GM23338 (cell line): ENCODE data around the gene ANXA3. TPM values are rescaled to one million over a fixed set of nuclear protein-coding genes. Genes with fewer than 3 reads are reported as not detected.

Experiments used
- ATAC-seq: fragments of 200-7000 bp; cut with Tn5 transposase; 3 replicates; pipeline ENCODE4 v1.9.1; 2020
- DNase-seq: peaks from one replicate; pipeline ENCODE4 v3.0.0-alpha.2; 2015; ENCODE audit warnings: low spot score
- H2AFZ ChIP-seq: fragments of 200-600 bp; sonication (generic); 2 replicates; pipeline ENCODE4 v1.8.0; 2016; ENCODE audit warnings: antibody characterized with exemption, mild to moderate bottlenecking, moderate library complexity
- H3F3A ChIP-seq: fragments of 200-600 bp; sonication (generic); replicated peaks from 2 replicates; pipeline ENCODE4 v1.8.0; 2017; ENCODE audit warnings: antibody characterized with exemption, mixed run types, low read depth
- H3K27ac ChIP-seq: fragments of 200-600 bp; sonication (generic); 2 replicates; pipeline ENCODE4 v1.6.1; 2016; ENCODE audit warnings: low read depth
- H3K27me3 ChIP-seq: fragments of 200-600 bp; sonication (generic); 2 replicates; pipeline ENCODE4 v1.8.0; 2016; ENCODE audit warnings: mild to moderate bottlenecking, mixed run types, moderate library complexity; ENCODE audit not compliant: insufficient read depth
- H3K36me3 ChIP-seq: fragments of 200-600 bp; sonication (generic); 2 replicates; pipeline ENCODE4 v1.8.0; 2016; ENCODE audit warnings: mild to moderate bottlenecking; ENCODE audit not compliant: insufficient read depth
- H3K4me1 ChIP-seq: fragments of 200-600 bp; sonication (generic); 2 replicates; pipeline ENCODE4 v1.8.0; 2016; ENCODE audit warnings: mild to moderate bottlenecking, moderate library complexity; ENCODE audit not compliant: insufficient read depth
- H3K4me2 ChIP-seq: fragments of 200-600 bp; sonication (generic); 2 replicates; pipeline ENCODE4 v1.7.1; 2017; ENCODE audit warnings: mixed run types
- H3K4me3 ChIP-seq: fragments of 200-600 bp; sonication (generic); 2 replicates; pipeline ENCODE4 v1.6.1; 2016; ENCODE audit warnings: mixed run types
- H3K79me2 ChIP-seq: fragments of 200-600 bp; sonication (generic); replicated peaks from 2 replicates; pipeline ENCODE4 v1.8.0; 2017; ENCODE audit warnings: mild to moderate bottlenecking; ENCODE audit not compliant: insufficient read depth
- H3K9me2 ChIP-seq: fragments of 200-600 bp; sonication (generic); 2 replicates; pipeline ENCODE4 v1.8.0; 2017; ENCODE audit not compliant: insufficient read depth
- H4K20me1 ChIP-seq: fragments of 200-600 bp; sonication (generic); replicated peaks from 2 replicates; pipeline ENCODE4 v1.8.0; 2017; ENCODE audit warnings: mild to moderate bottlenecking; ENCODE audit not compliant: insufficient read depth
- H3K27ac Mint-ChIP-seq: 2 replicates; pipeline ENCODE4 v1.8.0; 2020; ENCODE audit warnings: inconsistent platforms, mild to moderate bottlenecking, moderate library complexity, mixed read lengths
- H3K27me3 Mint-ChIP-seq: 3 replicates; pipeline ENCODE4 v1.8.0; 2022; ENCODE audit warnings: low read depth, mild to moderate bottlenecking, moderate library complexity, mixed read lengths, inconsistent platforms; ENCODE audit not compliant: insufficient read depth, poor library complexity
- H3K36me3 Mint-ChIP-seq: 3 replicates; pipeline ENCODE4 v1.8.0; 2021; ENCODE audit warnings: low read depth, mild to moderate bottlenecking, inconsistent platforms, moderate library complexity, mixed read lengths
- H3K4me1 Mint-ChIP-seq: 3 replicates; pipeline ENCODE4 v1.8.0; 2020; ENCODE audit warnings: mild to moderate bottlenecking, inconsistent platforms, mixed read lengths
- H3K4me3 Mint-ChIP-seq: 3 replicates; pipeline ENCODE4 v1.8.0; 2021; ENCODE audit warnings: moderate library complexity, mild to moderate bottlenecking, inconsistent platforms, mixed read lengths
- H3K9me3 Mint-ChIP-seq: 3 replicates; pipeline ENCODE4 v1.8.0; 2020; ENCODE audit warnings: moderate library complexity, mild to moderate bottlenecking, inconsistent platforms, mixed read lengths
- CREB1 ChIP-seq: fragments of 250-450 bp; sonication (Bioruptor Pico); IDR thresholded peaks from 2 replicates; pipeline ENCODE4 v1.5.0; 2020; ENCODE audit warnings: low read depth, mild to moderate bottlenecking, moderate library complexity
- NANOG ChIP-seq: IDR thresholded peaks from 2 replicates; pipeline ENCODE4 v1.6.1; 2016; ENCODE audit warnings: antibody characterized with exemption, borderline replicate concordance
- POLR2AphosphoS5 ChIP-seq: IDR thresholded peaks from 2 replicates; pipeline ENCODE4 v1.6.1; 2016; ENCODE audit warnings: antibody characterized with exemption, low read depth
- STAT1 ChIP-seq: IDR thresholded peaks from one replicate; pipeline ENCODE4 v1.6.1; 2016; ENCODE audit warnings: antibody characterized with exemption; ENCODE audit not compliant: unreplicated experiment
- ZNF331 ChIP-seq: fragments of 250-450 bp; sonication (Bioruptor Pico); IDR thresholded peaks from 2 replicates; pipeline ENCODE4 v1.5.0; 2020; ENCODE audit warnings: low read depth, mild to moderate bottlenecking, moderate library complexity
- ZNF462 ChIP-seq: fragments of 250-450 bp; sonication (Bioruptor Pico); IDR thresholded peaks from 2 replicates; pipeline ENCODE4 v1.5.0; 2020; ENCODE audit warnings: mild to moderate bottlenecking, moderate library complexity
- polyA plus RNA-seq: library from polyadenylated mRNA; unstranded; fragments of >200 nt; fragmentation: Nextera tagmentation; extraction: Ambion mirVana; gene quantifications from 2 replicates; pipeline ENCODE4 v1.2.1, GENCODE V29; 2016
- total RNA-seq: library from RNA; depleted of rRNA; stranded (reverse); fragments of >200 nt; shearing (Covaris generic); gene quantifications from 2 replicates; pipeline ENCODE4 v1.2.3, GENCODE V29; 2014
- TF ChIP-seq, protein P1 (sequence below): IDR thresholded peaks from 2 replicates; pipeline ENCODE4 v1.6.1; 2016; ENCODE audit warnings: antibody characterized with exemption
- TF ChIP-seq, protein P2 (sequence below), 2 experiments: fragments of 200-600 bp in 1 of 2; sonication (generic) in 1 of 2; conservative IDR thresholded peaks; 2 replicates each; pipeline versions ENCODE4 v1.5.1 to v1.6.1; 2016 to 2017; ENCODE audit warnings: antibody characterized with exemption in 2 of 2, low read depth in 2 of 2, mild to moderate bottlenecking in 2 of 2, moderate library complexity in 1 of 2

ANXA3 gene
- total and polyA plus RNA-seq, 2 experiments from 2014 or later = 20.3 to 31.5 TPM

GRCh38 chr4:78599147-78599546, 47.6 kb downstream of the ANXA3 start:
- peaks cover 13% of the 10 kb centered on the region; the same call in 2 of the 3 replicates for H3K36me3 Mint-ChIP-seq
- no peaks in the 10 kb centered on the region for H3K9me3 Mint-ChIP-seq
- H3K4me1 Mint-ChIP-seq = peaks cover 7% of the 10 kb centered on the region; the same call in 1 of the 3 replicates
- Histone ChIP-seq H3K36me3 (no peaks in the 10 kb centered on the region), H3K79me2 (no peaks in the 10 kb centered on the region), H3K9me2 (no peaks in the 10 kb centered on the region), H3K4me2 (no peak overlapping the region), H3K4me3 (no peak overlapping the region), H3K27me3 (no peaks in the 10 kb centered on the region), H4K20me1 (no peaks in the 10 kb centered on the region), H2AFZ (no peak overlapping the region), H3K4me1 (no peaks in the 10 kb centered on the region), H3F3A (no peaks in the 10 kb centered on the region), H3K27ac (no peak overlapping the region)
- no peak for ATAC-seq
- no peak overlapping the region for H3K27ac Mint-ChIP-seq
- H3K27me3 Mint-ChIP-seq = peaks cover 2% of the 10 kb centered on the region
- no peak for DNase-seq
- TF ChIP-seq ZNF462 = no peak
- TF ChIP-seq, protein P1, sequence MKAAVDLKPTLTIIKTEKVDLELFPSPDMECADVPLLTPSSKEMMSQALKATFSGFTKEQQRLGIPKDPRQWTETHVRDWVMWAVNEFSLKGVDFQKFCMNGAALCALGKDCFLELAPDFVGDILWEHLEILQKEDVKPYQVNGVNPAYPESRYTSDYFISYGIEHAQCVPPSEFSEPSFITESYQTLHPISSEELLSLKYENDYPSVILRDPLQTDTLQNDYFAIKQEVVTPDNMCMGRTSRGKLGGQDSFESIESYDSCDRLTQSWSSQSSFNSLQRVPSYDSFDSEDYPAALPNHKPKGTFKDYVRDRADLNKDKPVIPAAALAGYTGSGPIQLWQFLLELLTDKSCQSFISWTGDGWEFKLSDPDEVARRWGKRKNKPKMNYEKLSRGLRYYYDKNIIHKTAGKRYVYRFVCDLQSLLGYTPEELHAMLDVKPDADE = no peak
- TF ChIP-seq POLR2AphosphoS5 = no peak
- no peak for TF ChIP-seq STAT1
- TF ChIP-seq, protein P2, sequence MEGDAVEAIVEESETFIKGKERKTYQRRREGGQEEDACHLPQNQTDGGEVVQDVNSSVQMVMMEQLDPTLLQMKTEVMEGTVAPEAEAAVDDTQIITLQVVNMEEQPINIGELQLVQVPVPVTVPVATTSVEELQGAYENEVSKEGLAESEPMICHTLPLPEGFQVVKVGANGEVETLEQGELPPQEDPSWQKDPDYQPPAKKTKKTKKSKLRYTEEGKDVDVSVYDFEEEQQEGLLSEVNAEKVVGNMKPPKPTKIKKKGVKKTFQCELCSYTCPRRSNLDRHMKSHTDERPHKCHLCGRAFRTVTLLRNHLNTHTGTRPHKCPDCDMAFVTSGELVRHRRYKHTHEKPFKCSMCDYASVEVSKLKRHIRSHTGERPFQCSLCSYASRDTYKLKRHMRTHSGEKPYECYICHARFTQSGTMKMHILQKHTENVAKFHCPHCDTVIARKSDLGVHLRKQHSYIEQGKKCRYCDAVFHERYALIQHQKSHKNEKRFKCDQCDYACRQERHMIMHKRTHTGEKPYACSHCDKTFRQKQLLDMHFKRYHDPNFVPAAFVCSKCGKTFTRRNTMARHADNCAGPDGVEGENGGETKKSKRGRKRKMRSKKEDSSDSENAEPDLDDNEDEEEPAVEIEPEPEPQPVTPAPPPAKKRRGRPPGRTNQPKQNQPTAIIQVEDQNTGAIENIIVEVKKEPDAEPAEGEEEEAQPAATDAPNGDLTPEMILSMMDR (conservative IDR thresholded peaks at IDR 0.05; ENCODE audit: low read depth in 2 of 2) = no peak
- TF ChIP-seq CREB1 (CRISPR knock-in tag) = no peak
- no peak for TF ChIP-seq NANOG
- TF ChIP-seq ZNF331 (CRISPR knock-in tag) = no peak
- H3K4me3 Mint-ChIP-seq = no peak overlapping the region
